ENCODE measurements around the gene GTF3A. TPM values are rescaled to one million over a fixed set of nuclear protein-coding genes. Genes with fewer than 3 reads are reported as not detected.

The GTF3A gene
- total RNA-seq = 100 to 1,000 TPM; 225 to 236 TPM
- 100 to 1,000 TPM; 596 to 688 TPM for polyA plus RNA-seq

- Mint-ChIP-seq H3K36me3 (peaks cover 24 to 32% of the 10 kb centered on the region in 2 donors), H3K27me3 (no peaks in the 10 kb centered on the region), H3K4me1 (peaks cover 27 to 53% (median 40%) of the 10 kb centered on the region in 4 donors), H3K27ac (peak within 1 kb of the TSS; percentile 89 to 99 (median 97)), H3K9me3 (peaks cover 0 to under 1% (median 0%) of the 10 kb centered on the region in 8 donors), H3K4me3 (peak within 1 kb of the TSS; percentile 87 to 96 (median 94))
- Histone ChIP-seq H3K27me3 (ENCODE audit: insufficient read depth, low read length) (no peaks in the 10 kb centered on the region), H3K4me3 (ENCODE audit: low read length in 2 of 2) (peak within 1 kb of the TSS; percentile 66 to 89), H3K27ac (ENCODE audit: low read depth, low read length) (peak within 1 kb of the TSS; percentile 95), H3K36me3 (ENCODE audit: insufficient read depth, low read length) (peaks cover 13% of the 10 kb centered on the region), H3K9me3 (ENCODE audit: control insufficient read depth in 1 of 2, low read length in 2 of 2) (no peaks in the 10 kb centered on the region), H3K4me1 (ENCODE audit: insufficient read depth, low read length) (peaks cover 51% of the 10 kb centered on the region)
- intact Hi-C loops (cut with micrococcal nuclease) = loop anchor here (1.0 to 10.0 kb wide), 4 partner anchors 173 to 1170 kb away; partner anchors contain the start of genes CDK8, LNX2, PAN3 and RPL21
- DNase-seq = peak; percentile 85 to 96 (median 92)
- ChIA-PET POLR2A (ENCODE audit: partially characterized antibody) (interaction anchor here (0.6 to 7.9 kb wide), 18 partner anchors 8 to 715 kb away, joined by 3 to 588 read pairs (median 4); partner anchors contain the start of genes LNX2, MTIF3, PAN3 and POLR1D), CTCF (ENCODE audit: partially characterized antibody) (interaction anchor here (0.6 to 5.0 kb wide), 14 partner anchors 9 to 402 kb away, joined by 3 to 109 read pairs (median 6); partner anchors contain the start of genes LNX2 and MTIF3)
Observed at GRCh38 chr13:27424246-27425157, at the start of gene GTF3A. Gene GTF3A (plus strand): TSS chr13:27424619.

DNA sequence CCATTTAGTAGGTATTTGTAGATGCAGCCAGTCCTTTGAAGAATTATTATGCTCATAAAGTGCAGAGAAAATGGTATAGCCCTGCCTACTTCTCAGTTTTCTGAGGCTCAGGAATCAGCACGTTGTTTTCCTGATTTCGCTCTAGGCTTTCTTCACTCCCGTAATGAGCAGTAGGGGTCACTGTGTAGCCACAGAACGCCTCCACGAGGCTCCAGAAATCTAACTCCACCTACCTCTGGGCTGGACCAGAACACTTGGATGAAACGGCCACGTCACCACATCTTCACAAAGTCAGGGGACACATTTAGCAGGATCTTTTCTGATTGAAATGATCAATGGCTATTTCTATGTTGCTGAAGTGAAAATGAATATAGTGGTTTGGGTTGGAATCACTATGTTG lies 49.8 kb upstream of the GTF3A start:
- Mint-ChIP-seq H3K27me3 (peaks cover 12 to 22% of the 10 kb centered on the region in 2 donors), H3K4me1 (peaks cover 2 to 10% (median 5%) of the 10 kb centered on the region in 4 donors), H3K36me3 (no peaks in the 10 kb centered on the region), H3K9me3 (no peaks in the 10 kb centered on the region), H3K4me3 (no peak overlapping the region), H3K27ac (no peak overlapping the region)
- no peaks in the 10 kb centered on the region for H3K4me1 ChIP-seq (ENCODE audit: insufficient read depth, low read length)
- ChIA-PET CTCF (ENCODE audit: partially characterized antibody) (interaction anchor here (0.9 to 9.5 kb wide), 11 partner anchors 9 to 610 kb away, joined by 3 to 283 read pairs (median 4); no protein-coding TSS in a partner anchor), POLR2A (ENCODE audit: partially characterized antibody) (interaction anchor here (1.2 kb wide), 1 partner anchor 52 kb away, joined by 3 read pairs; no protein-coding TSS in a partner anchor)
- H3K36me3 ChIP-seq (ENCODE audit: insufficient read depth, low read length) = no peaks in the 10 kb centered on the region
- H3K9me3 ChIP-seq (ENCODE audit: control insufficient read depth in 1 of 2, low read length in 2 of 2) = no peaks in the 10 kb centered on the region
- no peaks in the 10 kb centered on the region for H3K27me3 ChIP-seq (ENCODE audit: insufficient read depth, low read length)
- intact Hi-C loops (cut with micrococcal nuclease) = loop anchor here (1.0 to 2.0 kb wide), 5 partner anchors 76 to 610 kb away; partner anchors contain the start of gene MTIF3
- H3K4me3 ChIP-seq (ENCODE audit: low read length in 2 of 2) = no peak overlapping the region
- H3K27ac ChIP-seq (ENCODE audit: low read depth, low read length) = no peak overlapping the region
- DNase-seq = peak; percentile 46 to 56 (median 49)

GRCh38 chr13:27375686-27376326 lies 48.6 kb upstream of the GTF3A start:
- no peaks in the 10 kb centered on the region for H3K9me3 ChIP-seq (ENCODE audit: control insufficient read depth in 1 of 2, low read length in 2 of 2)
- no peak overlapping the region for H3K27ac ChIP-seq (ENCODE audit: low read depth, low read length)
- H3K27me3 Mint-ChIP-seq = peaks cover 12 to 29% of the 10 kb centered on the region in 2 donors
- no peaks in the 10 kb centered on the region for H3K27me3 ChIP-seq (ENCODE audit: insufficient read depth, low read length)
- H3K4me1 Mint-ChIP-seq = peaks cover 2 to 10% (median 5%) of the 10 kb centered on the region in 4 donors
- intact Hi-C loops (cut with micrococcal nuclease) = loop anchor here (1.0 to 2.0 kb wide), 2 partner anchors 75 to 336 kb away; partner anchors contain the start of gene MTIF3
- no peak overlapping the region for H3K4me3 Mint-ChIP-seq
- peak in 4 of 5 donors; percentile 26 to 40 (median 38) for DNase-seq
- H3K36me3 ChIP-seq (ENCODE audit: insufficient read depth, low read length) = no peaks in the 10 kb centered on the region
- ChIA-PET POLR2A (ENCODE audit: partially characterized antibody) (interaction anchor here (1.2 kb wide), 1 partner anchor 51 kb away, joined by 3 read pairs; no protein-coding TSS in a partner anchor), CTCF (ENCODE audit: partially characterized antibody) (interaction anchor here (0.8 to 9.5 kb wide), 6 partner anchors 15 to 609 kb away, joined by 3 to 283 read pairs (median 25); no protein-coding TSS in a partner anchor)
- H3K4me1 ChIP-seq (ENCODE audit: insufficient read depth, low read length) = no peaks in the 10 kb centered on the region
- no peak overlapping the region for H3K4me3 ChIP-seq (ENCODE audit: low read length in 2 of 2)
- no peaks in the 10 kb centered on the region for H3K36me3 Mint-ChIP-seq
- no peak overlapping the region for H3K27ac Mint-ChIP-seq
- no peaks in the 10 kb centered on the region for H3K9me3 Mint-ChIP-seq

DNA sequence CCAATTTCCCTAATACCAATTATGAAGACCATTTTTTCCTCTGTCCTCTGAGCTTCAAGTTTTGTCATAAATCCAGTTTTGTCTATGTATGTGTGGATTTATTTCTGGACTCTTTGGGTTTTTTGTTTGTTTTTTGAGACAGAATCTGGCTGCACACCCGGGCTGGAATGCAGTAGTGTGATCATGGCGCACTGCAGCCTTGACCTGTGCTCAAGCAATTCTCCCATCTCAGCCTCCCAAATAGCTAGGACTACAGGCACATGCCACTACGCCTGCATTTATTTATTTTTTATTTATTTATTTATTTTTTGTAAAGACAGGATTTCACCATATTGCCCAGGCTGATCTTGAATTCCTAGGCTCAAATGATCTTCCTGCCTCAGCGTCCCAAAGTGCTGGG lies 45.3 kb upstream of the GTF3A start:
- CTCF ChIA-PET (ENCODE audit: partially characterized antibody) = interaction anchor here (0.9 to 9.5 kb wide), 11 partner anchors 9 to 449 kb away, joined by 3 to 283 read pairs (median 3); partner anchors contain the start of gene LNX2
- peaks cover 2 to 10% (median 5%) of the 10 kb centered on the region in 4 donors for H3K4me1 Mint-ChIP-seq
- no peaks in the 10 kb centered on the region for H3K36me3 ChIP-seq (ENCODE audit: insufficient read depth, low read length)
- H3K27ac Mint-ChIP-seq = no peak overlapping the region
- POLR2A ChIA-PET (ENCODE audit: partially characterized antibody) = no interaction called here
- no peak overlapping the region for H3K4me3 ChIP-seq (ENCODE audit: low read length in 2 of 2)
- no peak overlapping the region for H3K27ac ChIP-seq (ENCODE audit: low read depth, low read length)
- no peaks in the 10 kb centered on the region for H3K9me3 Mint-ChIP-seq
- H3K27me3 ChIP-seq (ENCODE audit: insufficient read depth, low read length) = no peaks in the 10 kb centered on the region
- H3K4me1 ChIP-seq (ENCODE audit: insufficient read depth, low read length) = no peaks in the 10 kb centered on the region
- no peaks in the 10 kb centered on the region for H3K36me3 Mint-ChIP-seq
- H3K27me3 Mint-ChIP-seq = peaks cover 4 to 23% of the 10 kb centered on the region in 2 donors
- no peaks in the 10 kb centered on the region for H3K9me3 ChIP-seq (ENCODE audit: control insufficient read depth in 1 of 2, low read length in 2 of 2)
- no peak overlapping the region for H3K4me3 Mint-ChIP-seq
- DNase-seq = no peak
- intact Hi-C loops (cut with micrococcal nuclease) = no loop called here

DNA sequence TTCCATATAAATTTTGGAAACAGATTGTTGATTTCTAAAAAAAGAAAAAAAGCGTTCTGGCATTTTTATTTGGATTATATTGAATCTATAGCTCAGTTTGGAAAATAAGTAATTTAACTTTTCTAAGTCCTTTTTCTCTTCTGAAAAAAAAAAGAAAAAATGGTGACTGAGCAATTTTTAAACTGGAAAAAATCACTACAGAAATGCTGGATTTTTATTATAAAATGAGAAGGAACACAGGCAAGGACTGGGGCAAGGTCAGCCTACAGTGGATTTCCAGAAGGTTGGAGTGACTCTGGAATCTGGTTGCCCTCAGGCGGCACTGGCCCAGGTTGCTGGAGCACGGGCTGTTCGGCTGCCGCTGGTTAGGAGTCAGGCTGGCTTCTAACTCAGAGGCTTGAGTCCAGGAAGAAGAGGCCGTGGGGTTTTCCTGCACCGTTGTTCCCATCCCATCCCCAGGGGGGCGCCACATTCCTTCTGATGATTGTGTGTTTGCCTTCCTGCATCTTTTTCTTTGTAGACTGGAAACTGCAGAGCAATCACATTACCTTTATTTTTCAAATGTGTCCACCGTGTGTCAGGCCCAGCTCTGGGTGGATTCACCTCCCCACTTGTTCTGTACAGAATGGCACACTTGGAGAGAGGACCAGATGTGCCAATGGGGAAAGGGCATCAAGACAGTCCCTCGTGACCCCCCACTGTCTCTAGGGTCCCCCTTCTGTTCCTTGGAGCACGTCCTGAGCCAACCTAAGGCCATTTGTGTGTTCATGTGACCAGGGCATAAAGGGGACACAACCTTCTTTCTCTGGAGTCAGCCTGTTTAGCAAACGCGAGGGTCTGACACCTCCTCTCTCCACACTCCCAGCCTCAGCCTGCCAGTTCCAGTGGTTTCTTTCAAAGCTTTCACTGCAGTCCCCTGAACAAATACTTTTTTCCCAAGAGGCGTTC lies 44.5 kb upstream of the GTF3A start:
- Histone ChIP-seq H3K27me3 (ENCODE audit: insufficient read depth, low read length) (no peaks in the 10 kb centered on the region), H3K36me3 (ENCODE audit: insufficient read depth, low read length) (no peaks in the 10 kb centered on the region), H3K9me3 (ENCODE audit: control insufficient read depth in 1 of 2, low read length in 2 of 2) (no peaks in the 10 kb centered on the region), H3K4me3 (ENCODE audit: low read length in 2 of 2) (no peak overlapping the region), H3K4me1 (ENCODE audit: insufficient read depth, low read length) (no peaks in the 10 kb centered on the region), H3K27ac (ENCODE audit: low read depth, low read length) (no peak overlapping the region)
- ChIA-PET POLR2A (ENCODE audit: partially characterized antibody) (no interaction called here), CTCF (ENCODE audit: partially characterized antibody) (interaction anchor here (0.9 to 9.5 kb wide), 11 partner anchors 9 to 448 kb away, joined by 3 to 283 read pairs (median 3); no protein-coding TSS in a partner anchor)
- DNase-seq = peak in 4 of 5 donors; percentile 39 to 45 (median 40)
- Mint-ChIP-seq H3K27me3 (peaks cover 2 to 16% of the 10 kb centered on the region in 2 donors), H3K36me3 (no peaks in the 10 kb centered on the region), H3K9me3 (no peaks in the 10 kb centered on the region), H3K4me3 (no peak overlapping the region), H3K4me1 (peaks cover 0 to 5% (median under 1%) of the 10 kb centered on the region in 4 donors), H3K27ac (no peak overlapping the region)
- intact Hi-C loops (cut with micrococcal nuclease) = loop anchor here (1.0 kb wide), 1 partner anchor 446 kb away; no protein-coding TSS in a partner anchor

DNA sequence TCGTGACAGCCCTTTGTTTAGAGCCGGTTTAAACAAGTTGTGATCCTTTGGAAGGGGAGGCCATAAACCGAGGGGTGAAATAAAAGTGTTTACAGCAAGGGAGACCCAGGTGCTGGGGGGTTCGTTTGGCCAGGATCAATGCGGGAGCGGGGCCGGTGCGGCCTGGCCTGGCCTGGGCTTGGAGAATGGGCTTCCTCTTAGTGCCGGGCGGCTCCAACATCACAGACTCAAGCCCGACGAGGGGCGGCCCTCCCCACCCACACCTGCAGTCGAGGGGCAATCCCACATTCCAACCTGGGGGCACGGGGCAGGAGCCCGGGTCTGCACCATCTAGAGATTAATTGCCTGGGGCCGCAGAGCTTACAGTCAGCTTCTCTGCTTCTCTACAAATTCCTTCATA lies 42.8 kb upstream of the GTF3A start:
- POLR2A ChIA-PET (ENCODE audit: partially characterized antibody) = interaction anchor here (1.5 kb wide), 1 partner anchor 44 kb away, joined by 3 read pairs; no protein-coding TSS in a partner anchor
- no peaks in the 10 kb centered on the region for H3K9me3 ChIP-seq (ENCODE audit: control insufficient read depth in 1 of 2, low read length in 2 of 2)
- no peaks in the 10 kb centered on the region for H3K9me3 Mint-ChIP-seq
- no peaks in the 10 kb centered on the region for H3K4me1 Mint-ChIP-seq
- no peak overlapping the region for H3K27ac ChIP-seq (ENCODE audit: low read depth, low read length)
- intact Hi-C loops (cut with micrococcal nuclease) = no loop called here
- DNase-seq = no peak
- no peak overlapping the region for H3K4me3 ChIP-seq (ENCODE audit: low read length in 2 of 2)
- no peak overlapping the region for H3K27ac Mint-ChIP-seq
- peaks cover 4 to 13% of the 10 kb centered on the region in 2 donors for H3K27me3 Mint-ChIP-seq
- no peak overlapping the region for H3K4me3 Mint-ChIP-seq
- H3K4me1 ChIP-seq (ENCODE audit: insufficient read depth, low read length) = no peaks in the 10 kb centered on the region
- no peaks in the 10 kb centered on the region for H3K36me3 Mint-ChIP-seq
- CTCF ChIA-PET (ENCODE audit: partially characterized antibody) = interaction anchor here (1.1 to 1.8 kb wide), 3 partner anchors 8 to 449 kb away, joined by 3 to 6 read pairs (median 5); no protein-coding TSS in a partner anchor
- no peaks in the 10 kb centered on the region for H3K36me3 ChIP-seq (ENCODE audit: insufficient read depth, low read length)
- H3K27me3 ChIP-seq (ENCODE audit: insufficient read depth, low read length) = no peaks in the 10 kb centered on the region

All from CD4-positive, alpha-beta memory T cell (primary cell).